Measurements from ENCODE around the gene SPTBN2. TPM values are rescaled to one million over a fixed set of nuclear protein-coding genes. Genes with fewer than 3 reads are reported as not detected.

The SPTBN2 gene
- total RNA-seq, 2 donors from 2014 or later = 3.7 to 7.1 TPM

DNA sequence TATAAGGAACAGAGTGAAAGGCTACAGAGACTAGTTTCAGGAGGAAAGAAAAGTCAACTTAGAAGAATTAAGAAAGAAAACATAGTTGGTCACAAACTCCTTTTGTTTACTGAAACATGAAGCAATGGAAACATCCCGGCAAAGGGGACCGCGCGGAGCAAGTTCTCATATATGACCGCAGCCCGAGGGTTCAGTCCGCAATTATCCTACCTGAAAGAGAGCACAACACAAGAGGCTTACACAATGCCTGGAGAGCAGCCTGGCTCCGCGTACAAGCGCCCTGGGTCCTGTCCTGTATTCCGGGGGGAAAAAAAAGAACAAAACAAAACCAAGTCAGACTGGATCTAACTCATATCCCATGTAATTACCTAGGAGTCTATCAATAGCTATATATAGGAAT lies 63.6 kb downstream of the SPTBN2 start:
- no peak overlapping the region for H3K4me3 ChIP-seq
- TF ChIP-seq, protein P1, sequence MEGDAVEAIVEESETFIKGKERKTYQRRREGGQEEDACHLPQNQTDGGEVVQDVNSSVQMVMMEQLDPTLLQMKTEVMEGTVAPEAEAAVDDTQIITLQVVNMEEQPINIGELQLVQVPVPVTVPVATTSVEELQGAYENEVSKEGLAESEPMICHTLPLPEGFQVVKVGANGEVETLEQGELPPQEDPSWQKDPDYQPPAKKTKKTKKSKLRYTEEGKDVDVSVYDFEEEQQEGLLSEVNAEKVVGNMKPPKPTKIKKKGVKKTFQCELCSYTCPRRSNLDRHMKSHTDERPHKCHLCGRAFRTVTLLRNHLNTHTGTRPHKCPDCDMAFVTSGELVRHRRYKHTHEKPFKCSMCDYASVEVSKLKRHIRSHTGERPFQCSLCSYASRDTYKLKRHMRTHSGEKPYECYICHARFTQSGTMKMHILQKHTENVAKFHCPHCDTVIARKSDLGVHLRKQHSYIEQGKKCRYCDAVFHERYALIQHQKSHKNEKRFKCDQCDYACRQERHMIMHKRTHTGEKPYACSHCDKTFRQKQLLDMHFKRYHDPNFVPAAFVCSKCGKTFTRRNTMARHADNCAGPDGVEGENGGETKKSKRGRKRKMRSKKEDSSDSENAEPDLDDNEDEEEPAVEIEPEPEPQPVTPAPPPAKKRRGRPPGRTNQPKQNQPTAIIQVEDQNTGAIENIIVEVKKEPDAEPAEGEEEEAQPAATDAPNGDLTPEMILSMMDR (IDR thresholded peaks at IDR 0.05) = no peak
- H3K36me3 ChIP-seq = peaks cover 10% of the 10 kb centered on the region
- no peak for DNase-seq
- intact Hi-C loops (cut with DNase I) = no loop called here
- H3K27me3 ChIP-seq = no peaks in the 10 kb centered on the region
- H3K27ac ChIP-seq = no peak overlapping the region
- no peaks in the 10 kb centered on the region for H3K9me3 ChIP-seq
- H3K9ac ChIP-seq (ENCODE audit: low read depth in 2 of 2, low read length in 2 of 2) = no peak overlapping the region
- no peaks in the 10 kb centered on the region for H3K4me1 ChIP-seq

DNA sequence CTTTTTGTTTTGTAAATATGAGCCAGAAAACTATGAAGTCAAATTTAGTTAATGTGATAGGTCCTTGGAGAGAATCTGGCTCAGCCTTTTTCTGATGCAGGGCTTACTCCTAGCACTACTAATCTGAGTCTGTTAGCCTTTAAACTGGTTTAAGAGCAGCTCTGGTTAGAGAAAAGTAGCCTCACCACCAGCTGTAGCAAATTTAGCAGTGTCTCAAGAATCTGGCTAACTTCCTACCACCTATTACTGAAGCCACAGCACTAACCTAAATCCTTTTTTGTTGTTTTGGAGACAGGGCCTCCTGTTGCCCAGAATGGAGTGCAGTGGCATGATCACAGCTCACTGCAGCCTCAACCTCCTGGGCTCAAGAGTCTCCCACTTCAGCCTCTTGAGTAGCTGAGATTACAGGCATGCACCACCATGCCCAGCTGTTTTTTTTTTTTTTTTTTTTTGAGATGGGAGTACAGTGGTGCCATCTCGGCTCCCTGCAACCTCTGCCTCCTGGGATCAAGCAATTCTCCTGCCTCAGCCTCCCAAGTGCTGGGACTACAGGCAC lies 65.2 kb downstream of the SPTBN2 start:
- H3K4me3 ChIP-seq = no peak overlapping the region
- H3K36me3 ChIP-seq = peaks cover 10% of the 10 kb centered on the region
- H3K27me3 ChIP-seq = no peaks in the 10 kb centered on the region
- H3K4me1 ChIP-seq = no peaks in the 10 kb centered on the region
- H3K9me3 ChIP-seq = no peaks in the 10 kb centered on the region
- no peak for DNase-seq
- H3K27ac ChIP-seq = no peak overlapping the region
- TF ChIP-seq, protein P1 (IDR thresholded peaks at IDR 0.05) = no peak
- intact Hi-C loops (cut with DNase I) = no loop called here
- H3K9ac ChIP-seq (ENCODE audit: low read depth in 2 of 2, low read length in 2 of 2) = no peak overlapping the region

DNA sequence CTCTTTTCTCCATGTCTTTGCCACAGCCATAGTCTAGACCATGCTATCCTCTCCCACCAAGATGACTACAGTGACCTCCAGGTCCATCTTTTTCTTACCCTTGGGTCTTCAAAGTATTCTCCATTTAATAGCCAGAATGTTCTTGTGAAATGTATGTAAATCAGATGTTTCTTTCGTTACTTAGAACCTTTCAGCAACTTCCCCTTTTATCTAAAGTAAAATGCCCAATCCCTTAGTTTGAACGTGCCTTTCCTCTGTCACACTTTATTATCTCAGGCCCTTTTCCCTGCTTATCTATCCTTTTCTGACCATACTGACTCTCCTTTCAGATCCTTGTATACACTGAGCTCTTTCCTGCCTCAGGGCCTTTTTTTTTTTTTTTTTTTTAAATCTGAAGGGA lies 69.3 kb downstream of the SPTBN2 start:
- Histone ChIP-seq H3K4me1 (no peaks in the 10 kb centered on the region), H3K9ac (ENCODE audit: low read depth in 2 of 2, low read length in 2 of 2) (no peak overlapping the region), H3K4me3 (no peak overlapping the region), H3K27ac (no peak overlapping the region), H3K27me3 (no peaks in the 10 kb centered on the region), H3K36me3 (no peaks in the 10 kb centered on the region), H3K9me3 (no peaks in the 10 kb centered on the region)
- intact Hi-C loops (cut with DNase I) = no loop called here
- TF ChIP-seq, protein P1 (IDR thresholded peaks at IDR 0.05) = no peak
- DNase-seq = no peak

DNA sequence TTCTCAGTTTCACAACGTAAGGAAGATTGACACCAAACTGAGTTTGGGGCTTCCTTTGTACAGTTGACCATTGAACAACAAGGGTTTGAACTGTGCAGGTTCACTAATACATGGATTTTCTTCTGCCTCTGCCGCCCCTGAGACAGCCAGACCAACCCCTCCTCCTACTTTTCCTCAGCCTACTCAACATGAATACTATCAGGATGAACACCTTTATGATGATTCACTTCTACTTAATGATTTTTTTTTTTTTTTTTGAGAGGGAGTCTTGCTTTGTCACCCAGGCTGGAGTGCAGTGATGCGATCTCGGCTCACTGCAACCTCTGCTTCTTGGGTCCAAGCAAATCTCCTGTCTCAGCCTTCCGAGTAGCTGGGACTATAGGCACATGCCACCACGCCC lies 75.9 kb downstream of the SPTBN2 start:
- H3K27ac ChIP-seq = no peak overlapping the region
- TF ChIP-seq, protein P1 (IDR thresholded peaks at IDR 0.05) = no peak
- no peaks in the 10 kb centered on the region for H3K9me3 ChIP-seq
- no peaks in the 10 kb centered on the region for H3K36me3 ChIP-seq
- intact Hi-C loops (cut with DNase I) = no loop called here
- H3K27me3 ChIP-seq = no peaks in the 10 kb centered on the region
- H3K4me3 ChIP-seq = no peak overlapping the region
- DNase-seq = no peak
- H3K9ac ChIP-seq (ENCODE audit: low read depth in 2 of 2, low read length in 2 of 2) = no peak overlapping the region
- no peaks in the 10 kb centered on the region for H3K4me1 ChIP-seq

DNA sequence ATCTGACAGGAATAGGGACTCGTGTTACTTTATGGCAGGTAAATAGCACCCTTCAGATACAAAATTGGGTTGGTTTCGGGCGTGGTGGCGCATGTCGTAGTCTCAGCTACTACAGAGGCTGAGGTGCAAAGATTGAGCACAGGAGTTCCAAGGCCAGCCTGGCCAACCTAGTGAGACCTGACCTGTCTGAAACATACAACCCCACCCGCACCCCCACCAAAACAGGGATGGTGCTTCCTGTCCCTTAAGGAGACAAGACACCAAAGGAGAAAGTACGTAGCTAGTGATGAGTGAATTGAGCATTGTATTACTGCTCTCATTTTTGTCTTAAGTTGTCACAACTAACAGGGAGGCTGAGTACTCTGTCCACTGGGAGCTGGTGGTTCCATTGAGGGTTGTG lies 76.4 kb downstream of the SPTBN2 start:
- H3K4me3 ChIP-seq = no peak overlapping the region
- TF ChIP-seq, protein P1 (IDR thresholded peaks at IDR 0.05) = no peak
- H3K4me1 ChIP-seq = no peaks in the 10 kb centered on the region
- H3K36me3 ChIP-seq = no peaks in the 10 kb centered on the region
- no peak for DNase-seq
- intact Hi-C loops (cut with DNase I) = no loop called here
- H3K9me3 ChIP-seq = no peaks in the 10 kb centered on the region
- no peaks in the 10 kb centered on the region for H3K27me3 ChIP-seq
- no peak overlapping the region for H3K9ac ChIP-seq (ENCODE audit: low read depth in 2 of 2, low read length in 2 of 2)
- no peak overlapping the region for H3K27ac ChIP-seq

All from colonic mucosa (tissue), 4 donors.